Hematopoietic multipotent progenitor cell treated with erythropoietin and hydrocortisone succinate and interleukin-3 and kit ligand, for 15 days (in vitro differentiated cells): ENCODE data around the gene HLA-DQA1.
"Not testable (repeated sequence)": the region's sequence is repeated elsewhere in the genome, so short reads cannot be mapped to it uniquely, and the experiment has no call there.

ENCODE experiments used
- DNase-seq: peaks from one replicate; pipeline ENCODE4 v3.0.0-alpha.2; 2015; ENCODE audit warnings: low spot score

HLA-DQA1 gene

DNA sequence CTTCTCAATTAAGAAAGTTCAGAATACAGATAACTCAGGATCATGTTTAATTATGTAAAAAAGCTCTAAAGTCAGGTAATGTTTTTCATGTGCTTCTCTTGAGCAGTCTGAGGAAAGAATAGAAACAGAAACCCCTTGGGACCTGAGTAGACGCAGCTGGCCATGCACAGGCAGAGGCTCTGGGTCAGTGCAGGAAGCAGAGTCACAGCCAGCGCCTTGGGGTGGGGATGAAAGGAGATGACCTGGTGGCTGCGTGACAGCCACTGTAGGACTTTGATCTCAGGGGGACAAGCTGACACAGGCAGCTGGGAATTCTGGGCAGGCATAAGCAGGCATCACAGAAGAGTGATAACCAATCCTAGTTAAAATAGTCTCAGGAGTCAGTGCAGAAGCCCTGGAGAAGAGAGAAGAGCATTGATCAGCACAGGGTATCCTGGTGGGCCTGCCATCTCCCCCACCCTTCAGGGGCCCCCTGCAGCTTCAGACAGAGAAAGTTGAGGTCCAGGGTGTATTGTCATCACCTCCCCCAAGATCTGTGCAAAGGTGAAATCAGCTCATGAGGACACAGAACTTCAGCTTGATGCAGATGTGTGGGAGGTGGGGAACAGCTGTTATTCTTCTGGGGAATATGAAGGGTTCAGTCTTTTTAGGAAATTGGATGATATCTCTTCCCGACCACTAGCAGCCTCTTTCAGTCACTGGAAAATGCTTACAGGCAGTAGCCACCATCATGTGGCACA is 22.8 kb downstream of the HLA-DQA1 start:
- no peak for DNase-seq

DNA sequence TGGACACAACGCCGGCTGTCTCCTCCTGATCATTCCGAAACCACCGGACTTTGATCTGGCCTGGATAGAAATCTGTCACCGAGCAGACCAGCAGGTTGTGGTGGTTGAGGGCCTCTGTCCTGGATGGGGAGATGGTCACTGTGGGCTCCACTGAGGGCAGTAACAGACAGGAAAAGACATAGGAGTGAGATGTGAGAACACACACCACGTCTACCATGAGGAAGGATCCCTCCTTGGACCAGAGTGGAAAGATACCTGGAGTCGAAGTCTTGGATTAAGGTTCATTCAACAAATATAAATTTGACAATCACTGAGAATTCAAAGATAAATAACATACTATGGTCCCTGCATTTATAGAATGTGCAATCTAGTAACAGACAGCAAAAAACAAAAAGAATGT is 24.9 kb downstream of the HLA-DQA1 start:
- DNase-seq: no peak

DNA sequence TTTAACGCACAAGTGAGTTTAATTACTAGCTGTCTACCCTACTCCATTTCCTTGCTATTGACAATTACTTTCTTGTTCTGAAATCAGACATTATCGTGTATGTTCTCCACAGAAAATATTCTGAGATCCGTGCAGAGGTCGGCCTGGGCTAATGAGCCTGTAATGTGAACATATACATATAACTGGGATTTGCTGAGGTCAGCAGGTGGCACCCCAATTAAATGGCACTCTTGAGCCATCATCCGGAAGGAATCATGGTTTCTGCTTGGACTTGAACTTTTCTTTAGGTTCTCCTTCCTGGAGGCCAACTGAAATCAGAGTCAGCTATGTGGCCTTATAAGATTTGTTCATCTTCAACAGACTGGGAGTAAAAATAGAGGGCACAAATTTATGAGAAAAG is 25.6 kb downstream of the HLA-DQA1 start:
- no peak for DNase-seq

DNA sequence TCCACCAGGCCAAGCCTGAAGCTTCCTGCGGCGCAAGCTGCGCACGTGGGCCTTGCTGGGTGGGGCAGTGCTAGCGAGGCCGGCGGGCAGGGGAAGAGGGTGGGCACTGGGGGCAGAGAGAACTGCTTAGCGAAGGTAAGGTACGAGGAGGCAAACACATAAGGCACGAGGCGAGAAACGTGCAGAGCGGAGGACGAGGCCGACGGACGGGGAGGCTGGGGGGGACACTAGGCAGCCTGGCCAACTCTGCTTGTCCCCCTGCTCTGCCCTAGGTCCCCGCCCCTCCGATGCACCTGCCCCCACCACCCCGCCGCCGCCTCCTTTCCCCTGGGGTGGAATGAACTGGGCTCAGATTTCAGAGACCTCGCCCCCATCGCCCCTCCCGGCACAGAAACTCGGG is 27.1 kb downstream of the HLA-DQA1 start:
- no peak for DNase-seq

DNA sequence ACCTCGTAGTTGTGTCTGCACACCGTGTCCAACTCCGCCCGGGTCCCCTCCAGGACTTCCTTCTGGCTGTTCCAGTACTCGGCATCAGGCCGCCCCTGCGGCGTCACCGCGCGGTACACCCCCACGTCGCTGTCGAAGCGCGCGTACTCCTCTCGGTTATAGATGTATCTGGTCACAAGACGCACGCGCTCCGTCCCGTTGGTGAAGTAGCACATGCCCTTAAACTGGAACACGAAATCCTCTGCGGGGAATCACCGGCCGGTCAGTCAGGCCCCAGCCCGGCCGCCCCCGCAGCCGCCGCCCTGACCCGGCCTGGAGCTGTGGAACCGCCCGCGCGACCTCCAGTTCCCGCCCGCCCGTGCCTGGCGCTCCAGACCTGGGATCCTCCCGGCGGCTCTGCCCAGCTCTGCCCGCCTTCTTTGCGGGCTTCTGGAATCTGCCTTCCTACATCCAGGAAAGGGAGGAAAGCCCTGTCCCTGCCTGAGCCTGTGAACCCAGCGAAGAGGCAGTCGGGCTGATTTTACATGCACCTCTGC is 27.7 kb downstream of the HLA-DQA1 start:
- DNase-seq: no peak

DNA sequence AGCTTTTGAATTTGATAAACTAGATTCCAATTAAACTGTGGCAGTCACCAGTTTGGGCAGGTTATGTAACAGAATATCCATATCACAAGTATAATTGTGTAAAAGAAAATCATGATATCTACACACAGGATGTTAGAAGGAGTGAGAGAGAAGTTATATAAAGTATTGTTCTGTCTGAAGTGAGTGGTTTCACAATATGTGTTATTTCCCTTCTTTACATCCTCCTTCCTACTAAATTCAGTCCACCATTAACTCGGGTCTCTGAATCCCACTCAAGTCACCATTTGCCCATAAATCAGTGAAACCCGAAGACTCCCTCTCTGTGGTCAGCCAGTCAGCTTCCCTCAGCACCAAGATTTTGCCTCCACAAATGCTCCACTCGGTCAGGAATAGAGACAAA is 28.5 kb downstream of the HLA-DQA1 start:
- no peak for DNase-seq

DNA sequence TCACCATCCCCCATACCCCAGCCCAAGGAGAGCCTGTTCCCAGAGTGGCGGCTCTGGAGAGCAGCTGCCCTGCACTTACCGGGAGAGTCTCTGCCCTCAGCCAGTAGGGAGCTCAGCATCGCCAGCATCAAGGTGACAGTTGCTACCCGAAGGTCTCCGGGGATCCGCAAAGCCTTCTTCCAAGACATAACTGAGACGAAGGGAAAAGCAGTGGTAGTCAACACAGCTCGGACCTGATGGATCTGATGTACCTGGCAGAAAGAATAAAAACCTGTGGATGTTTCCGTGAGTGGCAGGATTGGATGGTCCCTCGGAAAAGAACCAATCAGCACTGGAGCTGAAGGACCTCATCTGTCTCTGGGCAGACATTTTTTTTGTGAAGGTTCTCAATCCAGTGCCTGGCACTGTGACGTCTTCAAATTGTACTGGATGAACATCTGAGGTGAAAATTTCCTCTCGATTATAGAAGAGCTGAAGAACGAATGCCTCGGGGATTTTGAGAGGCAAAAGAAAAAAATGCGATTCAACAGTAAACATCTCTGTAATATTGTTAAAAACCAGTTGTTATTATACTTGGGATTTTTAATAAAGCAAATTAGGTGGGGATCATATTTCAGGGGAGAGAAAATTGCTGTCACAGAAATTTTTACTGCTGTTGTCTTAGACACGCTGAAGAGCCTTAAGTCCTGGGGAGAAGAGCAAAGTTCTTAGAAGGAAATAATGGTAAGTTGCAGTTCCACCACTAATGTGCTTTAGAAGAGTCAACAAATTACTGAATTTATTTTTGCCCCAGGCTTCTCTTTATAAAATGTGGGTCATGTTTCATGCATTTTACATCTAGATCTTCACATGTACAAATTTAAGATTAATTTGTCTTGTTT is 29.5 kb downstream of the HLA-DQA1 start, which contains the start of gene HLA-DQB1:
Gene HLA-DQB1 (minus strand): TSS at position 238 of the 881 bp plus-strand sequence. CDS start 50 bp downstream, at position 188.
- DNase-seq: no peak

DNA sequence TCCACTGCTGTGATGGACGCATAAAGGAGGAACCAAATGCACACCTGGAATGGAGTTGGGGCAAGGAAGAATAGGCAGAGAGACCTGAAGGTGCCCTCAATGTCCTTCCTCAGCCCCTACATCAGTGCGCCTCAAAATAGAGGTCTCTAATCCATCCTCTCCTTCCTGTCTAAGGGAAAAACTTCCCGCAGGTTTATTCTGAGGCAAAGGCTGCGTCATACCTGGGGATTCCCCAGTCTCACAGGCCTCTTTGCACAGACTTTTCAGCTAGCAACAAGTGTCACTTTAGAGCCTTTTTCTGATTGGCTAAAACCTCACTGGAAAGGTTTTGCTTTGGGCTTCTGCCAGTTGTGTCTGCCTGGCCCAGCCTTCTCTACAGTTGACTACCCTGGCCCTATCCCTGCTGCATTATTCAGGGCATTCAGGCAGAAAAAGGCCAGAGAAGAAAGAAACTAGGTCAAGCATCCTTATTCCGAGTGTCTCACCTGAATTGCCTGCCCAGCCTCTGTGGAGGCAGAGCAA is 31.1 kb downstream of the HLA-DQA1 start:
- no peak for DNase-seq

DNA sequence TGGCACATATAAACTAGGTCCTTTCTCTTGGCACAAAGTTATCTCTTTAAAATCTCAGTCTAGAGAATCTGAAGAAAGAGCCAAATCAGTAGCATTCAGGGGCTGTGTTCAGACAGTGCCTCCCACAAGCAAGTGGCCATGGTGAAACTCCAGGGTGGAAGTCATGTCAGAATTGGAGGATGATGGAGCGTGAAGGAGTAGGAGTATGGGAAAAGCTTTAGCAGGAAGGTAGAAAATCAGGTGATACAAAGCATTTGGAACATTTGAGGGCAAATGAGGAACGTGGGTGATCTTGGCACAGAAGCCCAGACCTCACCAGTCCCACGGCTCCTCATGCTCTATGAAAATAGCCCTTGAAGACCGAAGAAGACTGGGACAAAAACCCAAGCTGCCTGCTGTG is 32.0 kb downstream of the HLA-DQA1 start:
- no peak for DNase-seq

DNA sequence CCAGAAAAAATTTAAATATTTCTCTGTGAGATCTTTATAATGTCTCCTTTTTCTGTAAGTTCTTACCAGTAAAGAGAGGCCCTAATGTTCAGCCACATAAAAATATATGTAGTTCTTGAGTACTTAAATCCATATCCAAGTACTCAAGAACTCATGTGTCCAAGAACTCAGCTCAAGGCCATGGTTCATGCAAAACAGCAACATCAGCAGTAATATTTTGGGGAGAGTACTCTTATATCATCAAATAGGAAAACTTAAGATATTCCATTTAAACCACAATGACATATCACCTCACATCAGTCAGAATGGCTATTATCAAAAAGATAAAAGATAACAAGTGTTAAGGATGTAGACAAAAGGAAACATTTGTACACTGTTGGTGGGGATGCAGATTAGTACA is 32.7 kb downstream of the HLA-DQA1 start:
- no peak for DNase-seq

DNA sequence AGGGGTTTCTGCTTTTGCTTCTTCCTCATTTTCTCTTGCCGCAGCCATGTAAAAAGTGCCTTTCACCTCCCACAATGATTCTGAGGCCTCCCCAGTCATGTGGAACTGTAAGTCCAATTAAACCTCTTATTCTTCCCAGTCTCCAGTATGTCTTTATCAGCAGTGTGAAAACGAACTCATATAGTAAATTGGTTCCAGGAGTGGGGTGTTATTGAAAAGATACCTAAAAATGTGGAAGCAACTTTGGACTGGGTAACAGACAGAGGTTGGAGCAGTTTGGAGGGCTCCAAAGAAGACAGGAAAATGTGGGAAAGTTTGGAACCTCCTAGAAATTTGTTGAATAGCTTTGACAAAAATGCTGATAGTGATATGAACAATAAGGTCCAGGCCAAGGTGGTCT is 34.7 kb downstream of the HLA-DQA1 start:
- not testable (repeated sequence) for DNase-seq

DNA sequence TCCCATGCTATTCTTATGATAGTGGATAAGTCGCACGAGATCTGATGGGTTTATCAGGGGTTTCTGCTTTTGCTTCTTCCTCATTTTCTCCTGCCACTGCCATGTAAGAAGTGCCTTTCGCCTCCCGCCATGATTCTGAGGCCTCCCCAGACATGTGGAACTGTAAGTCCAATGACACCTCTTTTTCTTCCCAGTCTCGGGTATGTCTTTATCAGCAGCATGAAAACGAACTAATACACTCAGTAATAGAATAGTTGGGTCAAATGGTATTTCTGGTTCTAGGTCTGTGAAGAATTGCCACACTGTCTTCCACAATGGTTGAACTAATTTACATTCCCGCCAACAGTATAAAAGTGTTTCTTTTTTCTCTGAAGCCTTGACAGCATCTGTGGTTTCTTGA is 36.9 kb downstream of the HLA-DQA1 start:
- DNase-seq: not testable (repeated sequence)

DNA sequence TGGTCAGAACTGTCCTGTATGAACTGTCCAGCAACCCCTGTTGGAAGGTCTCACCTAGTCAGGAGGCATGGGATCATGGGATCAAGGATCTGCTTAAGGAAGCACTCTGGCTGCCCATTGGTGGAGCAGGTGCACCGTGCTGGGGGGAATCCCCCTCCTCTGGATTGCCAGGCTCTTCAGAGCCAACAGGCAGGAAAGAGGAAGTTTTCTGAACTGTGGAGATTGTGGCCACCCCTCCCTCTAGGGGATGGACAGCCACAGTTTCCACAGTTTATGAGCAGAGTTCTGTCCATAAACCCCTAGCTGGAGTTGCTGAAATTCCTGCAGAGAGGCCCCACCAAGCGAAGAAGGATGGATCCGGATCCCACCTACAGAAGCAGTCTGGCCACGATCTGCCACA is 42.3 kb downstream of the HLA-DQA1 start:
- DNase-seq: no peak

DNA sequence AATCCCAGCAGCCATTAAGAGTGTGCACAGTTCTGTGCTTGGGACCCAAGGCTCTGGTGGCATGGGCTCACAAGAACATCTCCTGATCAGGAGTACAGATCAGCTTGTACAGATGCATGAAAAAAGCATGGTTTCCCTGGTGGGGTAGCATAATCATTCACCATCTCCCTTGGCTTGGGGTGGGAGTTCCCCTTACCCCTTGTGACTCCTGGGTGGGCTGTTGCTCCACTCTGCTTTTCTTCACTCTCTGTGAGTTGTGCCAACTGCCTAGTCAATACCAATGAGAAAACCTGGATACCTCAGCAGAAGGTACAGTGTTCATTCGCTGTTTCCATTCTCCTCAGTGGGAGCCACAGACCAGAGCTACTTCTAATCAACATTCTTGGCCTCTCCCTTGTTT is 42.8 kb downstream of the HLA-DQA1 start:
- no peak for DNase-seq

DNA sequence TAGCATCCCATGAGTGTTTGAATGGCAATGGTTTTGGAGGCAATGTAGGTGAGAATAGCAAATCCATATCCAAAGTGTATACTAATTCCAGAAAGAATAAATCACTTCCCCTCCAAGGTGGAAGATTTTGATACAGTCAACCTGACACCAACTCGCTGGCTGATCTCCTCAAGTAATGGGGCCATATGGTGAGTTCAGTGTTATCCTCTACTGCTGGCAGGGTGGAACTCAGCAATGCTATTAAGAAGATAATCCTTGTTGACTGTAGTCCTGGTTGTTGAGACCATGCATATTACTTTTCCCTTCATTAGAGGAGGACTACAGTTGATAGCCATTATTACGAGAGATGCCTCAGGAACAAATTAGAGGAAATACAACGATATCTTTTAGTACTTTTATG is 47.0 kb downstream of the HLA-DQA1 start:
- DNase-seq: no peak

DNA sequence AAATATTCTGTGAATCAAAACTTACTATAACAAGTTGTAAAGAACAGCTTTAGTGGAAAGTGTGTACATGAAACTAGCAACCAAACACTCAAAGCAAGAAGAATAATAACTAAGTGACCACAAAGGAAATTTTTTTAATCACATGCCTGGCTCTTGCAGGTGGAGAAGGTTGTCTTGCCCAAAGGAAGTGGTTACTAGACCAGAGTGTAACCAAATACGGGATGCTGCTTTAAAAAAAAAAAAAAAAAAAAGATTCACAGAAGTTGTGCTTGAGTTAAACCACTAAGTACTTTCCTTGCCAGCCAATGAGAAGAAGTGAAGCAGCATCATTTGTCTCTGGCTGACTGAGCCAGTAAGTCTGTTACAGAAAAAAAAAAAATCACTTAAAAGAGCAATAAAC is 48.4 kb downstream of the HLA-DQA1 start:
- no peak for DNase-seq

DNA sequence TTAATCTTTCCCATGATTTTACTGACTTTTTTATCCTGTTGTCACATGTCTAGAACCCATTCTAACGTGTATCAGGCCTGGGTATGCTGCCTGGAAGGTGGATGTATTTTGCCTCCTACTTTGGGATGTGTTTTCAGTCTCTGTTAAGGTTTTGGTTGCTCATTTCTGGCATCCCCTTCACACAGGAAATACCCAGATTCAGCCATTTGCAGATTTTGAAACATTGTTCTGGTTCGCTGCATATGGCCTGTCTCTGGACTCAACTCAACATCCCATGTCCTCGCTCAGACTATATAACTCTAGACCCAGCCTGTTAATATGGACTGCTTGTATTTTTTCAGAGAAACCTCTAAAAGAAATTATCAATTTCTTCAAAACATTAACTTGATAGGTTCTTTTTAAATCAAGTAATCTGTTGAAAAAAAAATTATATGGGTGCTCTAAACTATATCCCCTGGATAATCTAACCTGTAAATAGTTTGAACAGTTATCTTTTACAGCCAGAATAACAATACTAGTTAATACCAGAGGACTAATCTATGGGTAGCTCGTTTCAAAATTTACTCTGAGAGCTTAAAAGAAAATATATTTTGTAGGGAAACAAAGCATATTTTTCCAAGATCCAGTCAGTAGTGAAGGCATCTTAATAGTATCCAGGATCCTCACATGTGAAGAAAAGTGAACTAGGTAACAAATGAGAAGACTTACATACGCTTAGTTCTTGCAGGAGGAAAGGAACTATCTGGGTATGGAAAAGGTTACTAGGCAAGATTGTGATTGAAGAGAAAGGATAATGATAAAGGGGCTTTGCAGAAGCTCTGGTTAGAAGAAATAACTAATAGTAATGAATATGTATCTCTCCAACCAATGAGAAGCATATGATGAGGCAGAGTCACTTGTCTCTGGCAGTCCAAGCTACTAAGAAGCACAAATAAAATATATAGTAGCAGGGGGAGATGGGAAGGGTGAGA is 52.6 kb downstream of the HLA-DQA1 start:
- no peak for DNase-seq

DNA sequence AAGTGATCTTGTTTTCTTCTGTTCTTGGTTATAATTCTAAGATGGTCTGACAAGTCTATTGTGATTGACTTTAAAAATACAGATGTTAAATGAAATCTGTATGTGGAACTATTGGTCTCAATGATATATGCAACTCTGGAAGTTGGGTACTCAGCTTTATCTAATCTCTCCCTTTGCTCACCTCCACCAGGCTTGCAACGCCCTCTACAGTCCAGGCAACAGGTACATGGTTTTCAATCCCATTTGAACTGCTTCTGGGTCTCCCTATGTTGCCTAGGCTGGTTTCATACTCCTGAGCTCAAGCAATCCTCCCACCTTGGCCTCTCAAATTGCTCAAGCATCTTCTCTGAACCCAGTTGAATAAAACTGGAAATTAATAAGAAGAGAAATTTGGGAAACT is 54.8 kb downstream of the HLA-DQA1 start:
- no peak for DNase-seq
